ENCODE data around the gene SRRM3. TPM values are rescaled to one million over a fixed set of nuclear protein-coding genes. Genes with fewer than 3 reads are reported as not detected.
"Not testable (repeated sequence)": the region's sequence is repeated elsewhere in the genome, so short reads cannot be mapped to it uniquely, and the experiment has no call there.

SRRM3 gene
- total RNA-seq, 1 donor from 2014 or later, result 6.2 TPM

DNA sequence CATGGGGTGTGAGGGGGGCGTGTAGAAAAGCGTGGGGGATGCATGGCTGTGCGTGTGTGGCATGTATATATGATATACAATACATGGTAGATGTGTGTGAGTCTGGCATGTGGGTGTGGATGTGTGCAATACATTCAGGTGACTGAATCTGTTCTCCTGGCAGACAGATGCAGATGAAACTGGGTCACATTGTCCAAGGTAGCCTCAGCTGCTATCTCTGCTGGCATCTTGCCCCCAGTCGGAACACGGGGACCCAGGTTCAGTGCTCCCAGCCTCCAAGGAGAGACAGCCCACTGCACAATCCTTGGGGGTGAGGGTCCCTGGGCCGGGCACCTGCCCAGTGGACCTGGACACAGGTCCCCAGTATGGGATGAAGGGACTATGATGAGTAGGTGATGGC is 12.4 kb upstream of the SRRM3 start:
- ATAC-seq, result peak; percentile 25

DNA sequence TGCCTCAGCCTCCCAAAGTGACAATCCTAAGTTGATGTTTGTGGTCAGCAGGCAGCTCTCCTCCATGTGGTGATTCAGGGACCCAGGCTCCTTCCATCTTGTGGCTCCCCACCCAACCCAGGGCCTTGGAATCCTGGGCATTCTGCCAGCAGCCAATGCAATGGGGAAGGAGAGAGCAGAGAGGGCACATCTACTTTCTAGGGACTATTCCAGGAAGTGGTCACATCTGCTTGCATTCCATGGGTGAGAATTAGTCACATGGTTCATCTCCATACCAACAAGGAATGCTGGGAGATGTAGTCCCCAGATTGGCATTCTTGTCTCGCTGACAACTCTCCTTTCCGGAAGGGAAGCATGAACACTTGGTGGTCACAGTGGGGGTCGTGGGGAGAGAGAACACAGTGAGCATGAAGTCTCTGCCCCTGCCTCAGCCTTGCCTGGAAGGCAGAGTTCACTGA is 9.9 kb upstream of the SRRM3 start:
- ATAC-seq, result peak; percentile 48

DNA sequence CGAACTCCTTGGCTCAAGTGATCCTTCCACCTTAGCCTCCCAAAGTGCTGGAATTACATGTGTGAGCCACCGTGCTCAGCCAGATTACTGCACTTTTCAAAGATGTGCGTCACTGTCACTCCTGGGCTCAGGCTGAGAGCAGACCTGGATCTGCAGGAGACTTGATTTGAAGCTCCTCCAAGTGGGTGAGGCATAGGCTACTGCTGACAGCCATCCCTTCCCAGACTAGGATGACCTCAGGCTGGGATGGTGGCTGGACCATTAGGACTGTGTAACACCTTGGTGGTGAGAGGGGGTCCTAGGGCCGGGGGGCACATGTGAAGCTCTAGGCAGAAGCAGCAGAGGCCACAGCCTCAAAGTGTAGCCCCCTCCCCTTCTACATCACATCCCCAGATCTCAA is 8.2 kb upstream of the SRRM3 start:
- no peak for ATAC-seq

DNA sequence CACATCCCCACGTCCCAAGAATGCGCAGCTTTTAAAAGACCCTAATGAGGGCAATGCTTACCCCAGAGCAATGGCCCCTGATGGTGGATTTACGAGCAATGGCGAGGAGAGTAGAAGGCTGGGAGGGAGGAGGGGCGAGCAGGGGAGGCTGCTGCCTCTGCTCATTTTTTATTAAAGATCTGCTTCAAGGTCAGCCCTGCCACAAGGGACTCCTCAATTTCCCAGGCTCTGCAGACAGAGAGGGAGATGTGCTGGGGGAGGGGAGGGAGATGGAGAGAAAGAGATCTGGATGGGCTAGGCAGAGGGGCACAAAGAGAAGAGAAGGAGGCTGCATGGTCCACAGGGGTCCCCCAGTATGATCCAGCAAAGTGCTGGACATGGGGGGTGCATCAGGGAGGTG is 7.8 kb upstream of the SRRM3 start:
- ATAC-seq, result no peak

DNA sequence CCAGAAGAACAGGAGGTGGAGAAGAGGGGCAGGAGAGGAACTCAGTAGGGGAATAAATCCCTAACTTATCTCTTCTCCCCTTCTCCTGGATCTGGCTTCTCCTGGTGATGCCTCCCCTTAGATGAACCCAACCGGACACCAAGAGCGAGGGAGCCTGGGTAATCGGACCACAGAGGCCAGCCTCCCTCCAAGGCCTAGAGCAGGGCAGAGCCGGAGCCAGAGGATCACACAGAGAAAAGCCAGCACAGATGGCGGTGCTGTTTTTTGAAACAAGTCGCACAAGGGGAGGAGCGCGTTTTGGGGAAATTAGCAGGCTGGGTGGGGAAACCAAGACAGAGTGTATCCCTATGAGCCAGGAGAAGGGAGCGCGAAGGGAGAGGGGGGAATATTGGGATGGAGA is 4.9 kb upstream of the SRRM3 start:
- no peak for ATAC-seq

DNA sequence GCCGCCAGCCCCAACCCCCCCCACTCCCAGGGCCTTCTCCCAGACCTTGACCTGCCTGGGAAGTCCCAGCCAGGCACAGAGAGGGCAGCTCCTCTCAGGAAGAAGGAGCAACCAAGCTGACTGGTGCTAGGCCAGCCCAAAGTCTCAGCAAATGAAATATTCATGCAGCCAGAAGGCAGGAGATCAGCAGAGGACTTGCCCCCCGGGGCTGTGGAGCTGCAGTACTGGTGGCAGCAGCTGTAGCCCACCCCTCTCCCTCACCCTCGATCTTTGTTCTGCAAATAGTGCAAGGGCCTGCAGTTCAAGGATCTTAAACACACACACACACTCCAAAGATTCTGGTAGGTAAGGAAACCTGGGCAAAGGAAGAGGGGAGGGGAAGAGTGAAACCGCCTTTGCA is 3.5 kb upstream of the SRRM3 start:
- no peak for ATAC-seq

DNA sequence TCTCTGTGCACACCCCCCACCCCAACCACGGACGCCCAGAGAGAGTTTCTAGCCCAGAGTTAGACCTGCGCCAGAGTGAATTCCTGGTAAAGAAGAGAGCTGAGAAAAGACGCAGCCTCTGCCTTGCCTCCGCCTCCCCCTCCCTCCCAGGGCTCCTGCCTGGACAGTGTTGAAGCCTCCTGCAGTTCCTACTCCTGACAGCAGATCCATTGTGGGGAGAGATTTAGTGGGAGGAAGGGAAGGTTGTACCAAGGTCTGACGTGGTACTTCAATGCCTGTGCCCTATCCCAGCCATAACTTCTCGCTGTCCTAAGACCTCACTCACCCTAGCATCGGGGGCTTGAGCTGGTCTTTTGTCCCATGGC is 952 bp downstream of the SRRM3 start:
- ATAC-seq, result no peak

DNA sequence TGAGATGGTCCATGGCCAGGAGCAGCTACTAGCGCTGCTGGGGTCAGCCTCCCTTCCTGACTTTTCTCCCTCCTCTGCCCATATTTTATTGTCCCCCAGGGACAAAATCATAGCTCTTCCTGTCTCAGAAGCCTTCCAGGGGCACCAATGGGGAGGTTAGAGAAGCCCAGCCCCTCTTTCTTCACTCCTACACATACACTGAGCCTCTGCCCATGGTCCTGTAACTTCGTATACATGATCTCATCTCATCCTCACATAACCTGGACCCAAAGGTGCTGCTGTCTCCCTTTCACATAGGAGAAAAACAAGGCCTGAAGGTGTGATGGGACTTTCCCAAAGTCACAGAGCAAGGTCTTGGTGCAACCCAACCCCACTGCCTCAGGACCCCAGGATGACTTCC is 2.5 kb downstream of the SRRM3 start:
- no peak for ATAC-seq

DNA sequence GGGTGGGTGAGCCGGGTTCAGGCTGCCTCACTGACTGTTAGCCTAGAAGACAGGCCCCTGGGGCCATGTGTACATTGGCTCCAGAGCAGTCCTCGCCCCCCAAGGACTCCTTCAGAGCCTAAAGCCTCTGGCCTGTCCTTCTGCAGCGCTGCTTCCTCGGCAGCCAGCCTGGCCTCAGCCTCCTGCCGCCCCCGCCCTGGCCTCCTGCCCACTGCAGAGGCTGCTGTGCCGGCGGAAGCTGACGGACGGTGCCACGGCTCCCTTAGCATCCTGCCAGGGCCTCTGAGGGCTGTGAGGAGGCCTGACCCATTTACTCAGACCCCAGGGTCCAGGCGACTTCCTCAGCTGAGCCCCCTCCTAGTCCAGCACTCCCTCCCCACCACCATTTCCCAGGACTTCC is 4.9 kb downstream of the SRRM3 start:
- no peak for ATAC-seq

DNA sequence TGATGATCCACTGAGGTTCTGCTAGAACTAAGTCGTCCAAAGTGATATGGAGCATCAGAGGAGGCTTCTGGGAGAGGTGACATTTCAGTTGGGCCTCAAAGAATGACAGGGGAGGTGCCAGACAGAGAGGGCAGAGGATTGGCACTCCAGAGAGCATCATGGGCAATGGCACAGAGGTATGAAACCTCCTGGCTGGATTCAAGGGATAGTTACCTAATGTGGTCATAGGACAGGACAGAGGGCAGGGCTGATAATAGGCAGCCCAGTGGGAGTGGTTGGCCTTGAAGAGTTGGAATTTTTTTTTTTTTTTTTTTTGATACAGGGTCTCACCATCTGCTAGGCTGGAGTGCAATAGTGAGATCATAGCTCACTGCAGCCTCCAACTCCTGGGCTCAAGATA is 7.6 kb downstream of the SRRM3 start:
- ATAC-seq, result no peak

DNA sequence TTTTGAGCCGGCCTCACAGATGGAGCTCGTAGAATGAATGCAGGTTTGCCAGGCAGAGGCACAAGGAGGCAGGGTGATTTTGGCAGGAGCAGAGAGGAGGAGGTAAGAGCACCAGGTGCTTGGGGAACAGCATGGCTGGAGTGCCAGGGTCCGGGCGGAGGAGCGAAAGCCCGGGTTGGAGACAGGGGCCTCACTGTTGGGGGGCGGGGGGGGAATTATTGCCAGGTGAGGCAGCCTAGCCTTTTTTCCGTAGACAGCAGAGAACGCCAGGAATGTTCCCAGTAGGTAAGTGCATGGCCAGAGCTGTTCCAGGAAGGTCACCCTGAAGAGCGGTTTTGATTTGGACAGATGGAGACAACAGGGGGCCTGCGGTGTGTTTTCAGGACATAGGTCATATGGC is 9.5 kb downstream of the SRRM3 start:
- no peak for ATAC-seq

DNA sequence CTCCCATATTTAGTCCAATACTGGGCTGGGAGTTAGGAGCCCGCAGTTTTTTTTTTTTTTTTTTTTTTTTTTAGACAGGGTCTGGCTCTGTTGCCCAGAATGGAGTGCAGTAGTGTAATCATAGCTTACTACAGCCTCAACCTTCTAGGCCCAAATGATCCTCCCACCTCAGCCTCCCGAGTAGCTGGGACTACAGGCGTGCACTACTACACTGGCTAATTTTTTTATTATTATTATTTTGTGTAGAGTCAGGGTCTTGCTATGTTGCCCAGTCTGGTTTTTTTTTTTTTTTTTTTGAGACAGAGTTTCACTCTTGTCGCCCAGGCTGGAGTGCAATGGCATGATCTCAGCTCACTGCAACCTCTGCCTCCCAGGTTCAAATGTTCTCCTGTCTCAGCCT is 13.7 kb downstream of the SRRM3 start:
- not testable (repeated sequence) for ATAC-seq

DNA sequence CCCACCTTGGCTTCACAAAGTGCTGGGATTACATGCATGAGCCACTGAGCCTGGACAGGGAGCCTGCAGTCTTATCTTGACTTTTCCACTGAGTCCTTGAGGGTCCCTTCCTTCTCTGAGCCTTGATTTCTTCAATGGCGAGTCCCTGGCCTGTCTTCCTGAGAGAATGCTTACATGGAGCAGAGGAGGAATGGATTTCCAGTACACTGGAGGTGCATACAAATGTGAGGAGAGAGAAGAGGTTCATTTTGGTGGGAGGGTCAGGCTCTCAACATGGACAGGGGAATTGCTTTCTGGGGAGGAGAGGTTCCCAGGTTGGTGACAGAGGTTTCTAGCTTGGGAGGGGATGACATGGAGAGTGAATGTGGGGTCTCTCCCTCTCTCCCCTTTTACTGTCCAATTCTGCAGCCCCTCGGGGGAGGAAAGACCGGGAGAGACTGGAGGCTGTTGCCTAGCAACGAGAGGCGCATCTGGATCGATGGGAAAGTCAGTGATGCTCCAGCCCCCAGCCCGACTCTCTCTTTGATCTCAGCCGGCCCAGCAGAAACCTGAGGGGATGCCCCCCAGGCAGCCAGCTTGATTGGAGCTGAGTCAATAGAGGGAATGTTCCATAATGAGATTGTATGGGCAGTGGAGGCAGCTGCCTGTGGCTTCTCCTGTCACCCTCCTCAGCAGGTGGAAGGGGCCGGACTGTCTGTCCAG is 14.8 kb downstream of the SRRM3 start:
- ATAC-seq, result no peak

DNA sequence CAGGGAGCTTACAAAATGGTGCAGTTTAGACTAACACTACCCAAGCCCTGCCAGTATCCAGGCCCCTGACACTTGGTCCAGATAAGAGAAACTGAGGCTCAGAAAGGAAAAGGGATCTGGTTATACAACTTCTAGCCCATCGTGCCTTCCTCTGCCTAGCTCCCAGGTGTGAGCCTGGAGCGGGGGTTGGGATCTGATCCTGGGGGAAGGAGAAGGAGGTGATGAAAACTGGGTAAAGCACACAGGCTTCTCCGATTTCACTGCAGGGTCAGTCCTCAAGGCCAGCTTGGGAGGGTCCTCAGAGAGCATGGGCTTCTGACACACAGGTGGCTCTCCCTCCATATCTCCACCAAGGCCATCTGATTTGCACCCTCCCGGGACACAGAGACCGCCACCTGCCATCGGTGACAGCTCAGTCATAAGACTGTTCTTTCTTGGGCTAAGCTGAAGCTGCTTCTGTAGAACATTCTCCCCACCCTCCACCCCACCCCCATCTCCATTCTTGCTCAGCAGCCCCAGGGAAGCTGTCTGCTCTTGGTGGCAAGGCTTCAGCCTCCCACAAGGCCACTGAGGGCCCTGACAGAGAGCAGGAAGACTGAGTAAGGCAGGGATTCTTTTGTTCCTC is 16.4 kb downstream of the SRRM3 start:
- ATAC-seq, result no peak

DNA sequence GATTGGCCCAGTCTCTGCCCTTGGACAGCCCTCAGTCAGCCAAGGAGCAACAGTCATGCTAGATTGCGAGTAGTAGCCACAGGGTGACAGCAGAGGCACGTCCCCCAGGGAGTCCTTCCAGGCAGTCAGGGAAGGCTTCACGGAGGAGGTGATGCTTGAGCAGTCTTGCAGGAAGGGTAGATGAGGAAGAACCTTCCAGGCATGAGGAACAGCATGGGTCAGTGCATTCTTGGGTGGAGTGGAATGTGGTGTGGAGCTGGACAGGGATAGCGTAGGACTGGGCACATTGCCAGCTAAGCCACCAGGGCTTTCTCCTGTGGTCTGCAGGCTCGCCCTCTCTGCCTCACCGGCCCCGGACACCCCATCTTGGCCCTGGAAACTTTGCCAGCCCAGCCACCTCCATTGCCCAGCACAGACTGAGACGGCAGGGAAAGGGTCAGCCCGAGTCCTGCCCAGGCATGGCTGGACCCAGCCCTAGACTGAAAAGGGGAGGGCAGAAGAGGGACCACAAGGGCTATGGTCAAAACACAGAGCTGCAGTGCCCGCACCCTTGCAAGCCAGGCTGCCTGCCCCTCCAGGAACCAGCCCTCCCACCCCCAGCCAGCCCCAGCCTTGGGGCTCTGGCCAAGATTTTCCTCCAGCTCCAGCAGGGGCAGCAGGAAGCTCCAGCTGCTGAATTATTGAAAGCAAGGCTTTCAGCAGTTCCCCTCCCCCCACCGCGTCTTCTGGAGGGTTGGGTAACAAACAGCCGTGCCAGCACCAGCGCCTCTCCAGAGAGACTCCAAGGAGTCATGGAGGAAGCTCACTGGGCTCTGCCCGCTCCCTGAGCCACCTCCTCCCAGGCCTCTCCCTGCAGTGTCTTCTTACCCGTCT is 18.7 kb downstream of the SRRM3 start:
- ATAC-seq, result peak; percentile 37

DNA sequence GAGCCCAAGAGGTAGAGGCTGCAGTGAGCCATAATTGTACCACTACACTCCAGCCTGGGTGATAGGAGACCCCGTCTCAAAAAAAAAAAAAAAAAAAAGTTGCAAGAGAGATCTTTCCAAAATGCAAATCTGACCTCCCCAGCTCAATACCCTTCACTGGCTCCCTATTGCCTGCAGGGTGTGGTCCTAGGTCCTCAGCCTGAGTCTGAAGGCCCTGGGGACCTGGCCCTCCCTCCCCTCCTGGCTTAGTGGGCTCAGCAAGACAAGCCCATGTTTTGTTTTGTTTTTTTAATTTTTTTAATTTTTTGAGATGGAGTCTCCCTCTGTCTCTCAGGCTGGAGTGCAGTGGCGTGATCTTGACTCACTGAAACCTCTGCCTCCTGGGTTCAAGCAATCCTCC is 20.6 kb downstream of the SRRM3 start:
- no peak for ATAC-seq

DNA sequence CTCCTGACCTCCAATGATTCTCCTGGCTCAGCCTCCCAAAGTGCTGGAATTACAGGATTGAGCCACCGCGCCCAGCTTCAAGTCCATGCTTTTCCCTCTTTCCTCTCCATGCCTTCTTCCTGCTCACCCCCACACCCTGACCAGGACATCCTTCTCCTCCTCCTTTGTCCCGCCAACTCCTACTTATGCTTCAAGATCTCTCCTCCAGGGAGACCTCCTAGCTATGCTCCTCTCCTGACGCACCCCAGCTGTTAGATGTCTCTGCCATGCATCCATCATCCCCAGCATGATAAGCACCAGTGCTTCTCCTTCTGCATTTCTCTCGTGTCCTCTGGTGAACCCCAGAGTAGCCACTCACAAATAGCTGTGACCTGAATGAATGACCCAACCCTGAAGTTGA is 21.1 kb downstream of the SRRM3 start:
- no peak for ATAC-seq

DNA sequence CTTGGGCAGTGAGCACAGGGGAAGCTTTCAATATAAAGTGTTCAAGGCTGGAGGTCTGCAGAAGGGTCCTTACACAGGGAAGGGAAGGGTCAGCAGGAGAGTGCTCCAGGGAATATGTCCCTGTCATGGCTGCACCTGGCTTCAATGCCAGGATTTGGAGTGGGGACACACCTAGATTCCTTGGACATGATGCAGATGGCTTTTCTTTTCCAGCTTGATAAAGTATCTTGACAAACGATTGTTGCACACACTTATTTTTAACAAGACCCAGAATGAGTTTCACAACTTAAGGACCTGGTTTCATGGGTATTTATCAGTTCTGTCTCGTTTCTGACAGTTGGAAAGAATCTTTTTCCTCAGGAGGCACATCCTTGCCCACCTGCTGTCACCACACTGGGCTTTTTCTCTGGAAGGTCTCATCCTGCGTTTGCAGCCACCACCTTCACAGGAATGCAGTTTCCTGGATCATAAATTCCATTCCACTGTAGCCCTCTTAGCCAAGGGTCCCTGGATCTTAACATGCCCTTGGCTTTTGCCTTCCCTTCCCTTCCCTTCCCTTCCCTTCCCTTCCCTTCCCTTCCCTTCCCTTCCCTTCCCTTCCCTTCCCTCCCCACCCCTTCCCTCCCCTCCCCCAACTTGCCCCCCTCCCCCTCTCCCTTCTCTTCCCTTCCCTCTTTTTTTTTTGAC is 21.7 kb downstream of the SRRM3 start:
- no peak for ATAC-seq

DNA sequence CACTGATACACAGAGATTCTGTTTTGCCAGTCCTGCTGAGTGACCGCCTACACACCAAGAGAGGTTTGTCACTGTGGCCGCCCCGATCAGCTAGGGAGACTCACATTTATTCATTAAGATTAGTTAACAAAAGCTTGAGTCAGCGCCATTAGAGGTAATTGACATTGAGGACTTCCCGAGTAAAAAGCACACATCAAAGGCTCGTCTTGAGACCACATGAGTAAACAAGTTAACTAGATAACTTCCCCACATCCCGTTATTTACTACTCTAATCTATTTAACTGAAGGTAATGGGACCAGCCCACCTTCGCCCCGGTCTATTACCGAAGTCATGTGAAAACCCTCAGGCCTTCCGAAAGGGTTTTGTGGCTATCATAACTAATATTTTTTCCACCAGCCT is 23.0 kb downstream of the SRRM3 start:
- no peak for ATAC-seq

DNA sequence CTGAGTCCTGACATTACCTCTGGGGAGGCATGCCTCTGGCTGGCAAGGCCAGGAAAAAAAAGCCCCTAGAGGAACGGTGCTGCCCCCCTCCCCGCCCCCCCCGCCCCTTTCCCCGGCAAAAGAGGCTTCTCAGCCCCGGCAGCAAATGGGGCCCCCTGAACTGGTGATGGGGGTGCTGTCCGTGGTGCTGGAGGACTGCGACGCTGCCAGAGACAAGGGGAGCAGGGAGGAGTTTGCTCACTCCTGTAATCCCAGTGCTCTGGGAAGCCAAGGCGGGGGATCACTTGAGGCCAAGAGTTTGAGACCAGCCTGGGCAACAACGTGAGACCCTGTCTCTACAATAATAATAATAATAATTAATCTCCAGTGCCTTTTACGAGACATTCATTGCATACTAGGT is 23.7 kb downstream of the SRRM3 start:
- no peak for ATAC-seq

DNA sequence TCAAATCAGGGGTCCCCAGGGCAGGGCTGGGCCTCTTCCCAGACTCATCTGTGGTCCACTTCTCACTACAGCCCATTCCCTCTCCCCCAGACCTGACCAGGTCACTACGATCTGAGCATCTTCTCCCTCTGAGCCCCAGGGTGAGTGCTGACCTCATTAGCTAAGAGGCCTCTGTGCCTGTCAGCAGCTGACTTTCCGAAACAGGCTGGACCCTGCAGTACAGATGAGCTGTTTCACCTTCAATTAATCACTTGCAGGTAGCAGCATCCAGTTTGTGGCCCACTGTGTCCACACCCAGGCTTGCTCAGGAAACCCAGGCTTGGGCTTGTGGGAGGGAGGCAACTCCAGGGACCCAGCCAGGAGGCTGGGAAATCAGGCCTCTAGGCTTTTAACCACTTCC is 24.3 kb downstream of the SRRM3 start:
- ATAC-seq, result no peak

DNA sequence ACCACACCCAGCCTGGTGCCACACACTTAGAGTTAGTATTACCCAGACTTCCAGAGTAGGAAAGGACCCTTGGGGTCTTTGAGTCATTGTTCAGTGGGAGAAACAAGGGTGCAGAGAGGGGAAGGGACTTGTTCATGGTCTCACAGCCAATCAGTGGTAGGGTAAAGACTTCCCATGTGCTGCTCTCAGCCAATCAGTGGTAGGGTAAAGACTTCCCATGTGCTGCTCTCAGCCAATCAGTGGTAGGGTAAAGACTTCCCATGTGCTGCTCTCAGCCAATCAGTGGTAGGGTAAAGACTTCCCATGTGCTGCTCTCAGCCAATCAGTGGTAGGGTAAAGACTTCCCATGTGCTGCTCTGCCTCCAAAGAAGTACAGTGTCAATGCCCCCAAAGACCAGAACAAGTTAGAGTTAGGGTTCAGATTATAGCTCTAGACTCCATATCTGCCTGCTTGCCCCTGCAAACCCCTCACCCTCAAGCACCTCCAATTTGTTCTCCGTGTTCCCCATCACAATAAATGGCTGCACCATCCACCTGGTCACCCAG is 25.3 kb downstream of the SRRM3 start:
- not testable (repeated sequence) for ATAC-seq

DNA sequence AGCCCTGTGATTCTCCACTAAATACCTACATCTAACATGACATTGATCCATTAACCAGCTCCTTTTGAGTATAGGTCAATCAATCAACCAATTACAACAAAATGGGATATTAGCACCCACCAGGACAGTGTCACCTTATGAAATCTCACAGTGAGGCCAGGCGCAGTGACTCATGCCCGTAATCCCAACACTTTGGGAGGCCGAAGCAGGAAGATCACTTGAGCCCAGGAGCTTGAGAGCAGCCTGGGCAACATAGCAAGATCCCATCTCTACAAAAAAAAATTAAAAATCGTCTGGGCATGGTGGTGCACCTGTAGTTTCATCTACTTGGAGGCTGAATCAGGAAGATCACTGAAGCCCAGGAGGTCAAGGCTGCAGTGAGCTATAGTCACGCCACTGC is 28.5 kb downstream of the SRRM3 start:
- no peak for ATAC-seq
